ENCODE data around the gene WFDC10B. TPM values are rescaled to one million over a fixed set of nuclear protein-coding genes. Genes with fewer than 3 reads are reported as not detected.

Gene WFDC10B
- total and polyA plus RNA-seq, 9 of the 15 experiments (the other 6 are each of a cell fraction or from before 2014, with no cell fraction given) = not detected

GRCh38 chr20:45732199-45732598, 27.4 kb upstream of the WFDC10B start:
- no peak overlapping the region for H3K4me3 ChIP-seq
- H2AFZ ChIP-seq (ENCODE audit: low read depth, low read length) = no peak overlapping the region
- TF ChIP-seq ZEB2 (IDR thresholded peaks at IDR 0.05) (0 out of 2 replicates have a peak, but pooled peaks have one; percentile 15), NR3C1 (CRISPR knock-in tag; IDR thresholded peaks at IDR 0.05) (no peak), TRIM28 (IDR thresholded peaks at IDR 0.05) (peak; percentile 87), ZNF316 (IDR thresholded peaks at IDR 0.05) (peak; percentile 37), HLTF (IDR thresholded peaks at IDR 0.05) (peak; percentile 65; the same call in 1 of the 2 replicates), ETS1 (conservative IDR thresholded peaks at IDR 0.05; ENCODE audit: control insufficient read depth, low read depth, low read length) (no peak)
- H3K36me3 ChIP-seq (ENCODE audit: control insufficient read depth, insufficient read depth, low read length) = no peaks in the 10 kb centered on the region
- CTCF ChIA-PET (ENCODE audit: low intra/inter-chr PET ratio) = no interaction called here
- H3K9ac ChIP-seq (ENCODE audit: insufficient read depth in 1 of 2, low read depth in 2 of 2, low read length in 2 of 2) = no peak overlapping the region
- H3K79me2 ChIP-seq (ENCODE audit: control insufficient read depth, insufficient read depth, low read length) = no peaks in the 10 kb centered on the region
- no peak overlapping the region for H3K4me2 ChIP-seq (ENCODE audit: insufficient read depth, low read length)
- H3K9me1 ChIP-seq (ENCODE audit: control insufficient read depth, insufficient read depth, low read length) = no peaks in the 10 kb centered on the region
- H4K20me1 ChIP-seq (replicated peaks; ENCODE audit: control insufficient read depth, insufficient read depth, low read length) = no peaks in the 10 kb centered on the region
- H3K27ac ChIP-seq (ENCODE audit: extremely low read depth, low read depth, low read length) = no peak overlapping the region
- FAIRE-seq (no peak), DNase-seq (ENCODE audit: extremely low read depth in 1 of 4, low spot score in 3 of 4) (no peak), ATAC-seq (no peak)
- BruUV-seq (replicated peaks) = no TSS peak
- in situ Hi-C loops (cut with MboI) (no loop called here), intact Hi-C loops (cut with micrococcal nuclease) (no loop called here)
- POLR2A ChIA-PET = no interaction called here
- H3K4me1 ChIP-seq (replicated peaks in 1 of 2; ENCODE audit: control insufficient read depth in 2 of 2, insufficient read depth in 2 of 2, low read length in 2 of 2) = no peaks in the 10 kb centered on the region
- H3K9me3 ChIP-seq (replicated peaks; ENCODE audit: control insufficient read depth, insufficient read depth, low read depth, low read length) = no peaks in the 10 kb centered on the region
- no peaks in the 10 kb centered on the region for H3K27me3 ChIP-seq (ENCODE audit: control insufficient read depth in 2 of 2, insufficient read depth in 2 of 2, low read length in 2 of 2)

GRCh38 chr20:45727044-45727443, 22.2 kb upstream of the WFDC10B start:
- intact Hi-C loops (cut with micrococcal nuclease) (no loop called here), in situ Hi-C loops (cut with MboI) (no loop called here)
- Histone ChIP-seq H3K4me3 (no peak overlapping the region), H3K4me2 (ENCODE audit: insufficient read depth, low read length) (no peak overlapping the region), H2AFZ (ENCODE audit: low read depth, low read length) (no peak overlapping the region), H3K79me2 (ENCODE audit: control insufficient read depth, insufficient read depth, low read length) (no peaks in the 10 kb centered on the region), H3K9ac (ENCODE audit: insufficient read depth in 1 of 2, low read depth in 2 of 2, low read length in 2 of 2) (no peak overlapping the region), H3K9me3 (replicated peaks; ENCODE audit: control insufficient read depth, insufficient read depth, low read depth, low read length) (no peaks in the 10 kb centered on the region), H3K27me3 (ENCODE audit: control insufficient read depth in 2 of 2, insufficient read depth in 2 of 2, low read length in 2 of 2) (no peaks in the 10 kb centered on the region; a peak in 1 of 5 replicates), H4K20me1 (replicated peaks; ENCODE audit: control insufficient read depth, insufficient read depth, low read length) (no peaks in the 10 kb centered on the region), H3K36me3 (ENCODE audit: control insufficient read depth, insufficient read depth, low read length) (no peaks in the 10 kb centered on the region), H3K4me1 (replicated peaks in 1 of 2; ENCODE audit: control insufficient read depth in 2 of 2, insufficient read depth in 2 of 2, low read length in 2 of 2) (no peaks in the 10 kb centered on the region), H3K27ac (ENCODE audit: extremely low read depth, low read depth, low read length) (no peak overlapping the region), H3K9me1 (ENCODE audit: control insufficient read depth, insufficient read depth, low read length) (no peaks in the 10 kb centered on the region)
- POLR2A ChIA-PET = no interaction called here
- FAIRE-seq = no peak
- WGBS (ENCODE audit: insufficient coverage, low coverage, missing lambda C conversion rate) = 0% methylated on average over 2 of the region's 2 CpGs
- CTCF ChIA-PET (ENCODE audit: low intra/inter-chr PET ratio) = no interaction called here
- no peak for DNase-seq (ENCODE audit: extremely low read depth in 1 of 4, low spot score in 3 of 4)
- no peak for ATAC-seq
- BruUV-seq (replicated peaks) = no TSS peak
- TF ChIP-seq HDAC2 (IDR thresholded peaks at IDR 0.05) (no peak), ZNF79 (CRISPR knock-in tag; IDR thresholded peaks at IDR 0.05; ENCODE audit: low read depth) (no peak), ZSCAN29 (IDR thresholded peaks at IDR 0.05) (no peak), ELK1 (CRISPR knock-in tag; IDR thresholded peaks at IDR 0.05) (no peak), TAF9B (IDR thresholded peaks at IDR 0.05; ENCODE audit: partially characterized antibody) (no peak), DACH1 (IDR thresholded peaks at IDR 0.05; ENCODE audit: partially characterized antibody) (no peak), TCF7 (IDR thresholded peaks at IDR 0.05; ENCODE audit: borderline replicate concordance) (no peak), ARHGAP35 (IDR thresholded peaks at IDR 0.05; ENCODE audit: partially characterized antibody) (no peak), ZNF175 (CRISPR knock-in tag; IDR thresholded peaks at IDR 0.05; ENCODE audit: low read depth) (no peak), ZNF398 (CRISPR knock-in tag; IDR thresholded peaks at IDR 0.05) (no peak), SMARCA4 (IDR thresholded peaks at IDR 0.05) (no peak)

All from K562 (cell line).